Measurements from ENCODE around the gene A2M. TPM values are rescaled to one million over a fixed set of nuclear protein-coding genes. Genes with fewer than 3 reads are reported as not detected.

The A2M gene
- total and polyA plus RNA-seq, 2 of the 13 experiments (the other 11 are each of a cell fraction or from before 2014, with no cell fraction given), result 2,807 to 6,551 TPM

- H3K27me3 ChIP-seq (ENCODE audit: control insufficient read depth in 1 of 2, insufficient read depth in 2 of 2, low read length in 2 of 2), result no peaks in the 10 kb centered on the region
- peak; percentile 94 for TF ChIP-seq RBM22 (optimal IDR thresholded peaks at IDR 0.05; ENCODE audit: low read length)
- peak; percentile 46; the same call in 1 of the 2 replicates for TF ChIP-seq POLR2G (IDR thresholded peaks at IDR 0.05; ENCODE audit: low read depth, low read length)
- TF ChIP-seq ZNF276 (CRISPR knock-in tag; IDR thresholded peaks at IDR 0.05; ENCODE audit: low read depth), result no peak
- peak; percentile 82 for TF ChIP-seq RBFOX2 (IDR thresholded peaks at IDR 0.05; ENCODE audit: low read depth, low read length)
- TF ChIP-seq AGO2 (optimal IDR thresholded peaks at IDR 0.05; ENCODE audit: low read depth, low read length), result peak; percentile 87
- no peak overlapping the region for H3K4me3 ChIP-seq (replicated peaks in 1 of 3; ENCODE audit: insufficient read depth in 1 of 3, low read depth in 2 of 3, low read length in 3 of 3)
- in situ Hi-C loops (cut with HindIII; ENCODE audit: extremely low pct_ligation_motif_present, low pct_unique_long_range_greater_than_20kb) (no loop called here), intact Hi-C loops (cut with micrococcal nuclease; ENCODE audit: unreplicated experiment) (no loop called here)
- no peak overlapping the region for H2AFZ ChIP-seq (ENCODE audit: low read length)
- POLR2A ChIA-PET, result interaction anchor here (0.9 to 1.2 kb wide), 3 partner anchors 17 to 31 kb away, joined by 3 to 6 read pairs (median 3); no protein-coding TSS in a partner anchor
- no peak for DNase-seq (ENCODE audit: low spot score)
- no peak overlapping the region for H3K4me2 ChIP-seq (ENCODE audit: low read depth, low read length)
- no peak for FAIRE-seq
- CTCF ChIA-PET (ENCODE audit: low intra/inter-chr PET ratio, low total read pairs), result no interaction called here
- no TSS peak for BruUV-seq (replicated peaks)
- H3K4me1 ChIP-seq (ENCODE audit: insufficient read depth, low read length), result peaks cover 23% of the 10 kb centered on the region
- H3K9ac ChIP-seq (ENCODE audit: insufficient read depth, low read depth, low read length), result no peak overlapping the region
- H3K27ac ChIP-seq (ENCODE audit: extremely low read length, insufficient read depth, low read length), result no peak overlapping the region
- peaks cover 57% of the 10 kb centered on the region for H4K20me1 ChIP-seq (ENCODE audit: insufficient read depth, low read length)
- peaks cover 27 to 94% of the 10 kb centered on the region in 2 experiments for H3K36me3 ChIP-seq (replicated peaks in 1 of 2; ENCODE audit: control insufficient read depth in 1 of 2, insufficient read depth in 2 of 2, low read length in 2 of 2)
- no peaks in the 10 kb centered on the region for H3K9me3 ChIP-seq (ENCODE audit: low read length)
- no peak for ATAC-seq
- peaks cover 25% of the 10 kb centered on the region for H3K79me2 ChIP-seq (ENCODE audit: insufficient read depth, low read length)
- whole genome bisulfite sequencing (ENCODE audit: low lambda C conversion rate), result 96% methylated on average over 5 of the region's 5 CpGs
These were observed 35.6 kb downstream of the A2M start for GRCh38 chr12:9079883-9080675.

Measured in HepG2 (cell line).